ENCODE data around the gene LDLRAD3. TPM values are rescaled to one million over a fixed set of nuclear protein-coding genes. Genes with fewer than 3 reads are reported as not detected.

LDLRAD3 gene
- total RNA-seq, 3 donors from 2014 or later = 1.0 to 8.1 (median 2.0) TPM

DNA sequence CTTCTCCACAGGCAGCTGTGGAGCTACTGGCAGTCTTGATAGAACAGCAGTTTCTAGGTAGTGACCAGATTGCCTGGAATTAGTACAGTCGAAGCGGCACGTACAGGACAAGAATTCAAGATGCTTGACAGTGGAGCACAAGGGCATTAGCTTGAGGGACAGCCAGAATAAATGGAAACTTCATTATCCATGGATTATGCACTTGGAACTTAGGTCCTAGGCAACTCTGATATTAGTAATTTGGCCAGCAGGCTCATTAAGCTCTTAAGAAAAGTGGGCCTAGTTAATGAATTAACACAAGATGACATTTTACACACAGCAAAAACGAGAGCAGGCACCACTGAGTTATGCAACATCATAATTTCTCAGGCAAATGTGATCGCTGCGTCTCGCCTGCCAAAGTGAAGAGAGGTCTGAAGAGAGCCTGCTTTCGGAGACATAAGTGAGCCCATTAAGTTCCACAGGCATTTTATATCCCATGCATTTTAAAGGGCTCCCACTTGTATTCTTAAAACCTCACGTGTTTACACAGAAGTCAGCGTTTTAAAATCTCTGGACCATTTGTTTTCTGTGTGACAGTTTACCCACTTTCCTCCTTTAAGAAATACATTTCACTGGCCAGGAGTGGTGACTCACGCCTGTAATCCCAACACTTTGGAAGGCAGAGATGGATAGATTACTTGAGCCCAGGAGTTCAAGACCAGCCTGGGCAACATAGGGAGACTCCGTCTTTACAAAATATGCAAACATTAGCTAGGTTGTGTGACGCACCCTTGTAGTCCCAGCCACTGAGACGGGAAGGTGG, 279.2 kb downstream of the LDLRAD3 start:
- Histone ChIP-seq H3K4me3 (no peak overlapping the region), H3K36me3 (ENCODE audit: low read depth) (no peaks in the 10 kb centered on the region), H3K9me3 (peaks cover 13% of the 10 kb centered on the region), H3K4me1 (ENCODE audit: low read depth) (no peaks in the 10 kb centered on the region)
- DNase-seq (no peak), ATAC-seq (no peak)
- intact Hi-C loops (cut with DNase I, micrococcal nuclease) = no loop called here
- TF ChIP-seq, protein P1, sequence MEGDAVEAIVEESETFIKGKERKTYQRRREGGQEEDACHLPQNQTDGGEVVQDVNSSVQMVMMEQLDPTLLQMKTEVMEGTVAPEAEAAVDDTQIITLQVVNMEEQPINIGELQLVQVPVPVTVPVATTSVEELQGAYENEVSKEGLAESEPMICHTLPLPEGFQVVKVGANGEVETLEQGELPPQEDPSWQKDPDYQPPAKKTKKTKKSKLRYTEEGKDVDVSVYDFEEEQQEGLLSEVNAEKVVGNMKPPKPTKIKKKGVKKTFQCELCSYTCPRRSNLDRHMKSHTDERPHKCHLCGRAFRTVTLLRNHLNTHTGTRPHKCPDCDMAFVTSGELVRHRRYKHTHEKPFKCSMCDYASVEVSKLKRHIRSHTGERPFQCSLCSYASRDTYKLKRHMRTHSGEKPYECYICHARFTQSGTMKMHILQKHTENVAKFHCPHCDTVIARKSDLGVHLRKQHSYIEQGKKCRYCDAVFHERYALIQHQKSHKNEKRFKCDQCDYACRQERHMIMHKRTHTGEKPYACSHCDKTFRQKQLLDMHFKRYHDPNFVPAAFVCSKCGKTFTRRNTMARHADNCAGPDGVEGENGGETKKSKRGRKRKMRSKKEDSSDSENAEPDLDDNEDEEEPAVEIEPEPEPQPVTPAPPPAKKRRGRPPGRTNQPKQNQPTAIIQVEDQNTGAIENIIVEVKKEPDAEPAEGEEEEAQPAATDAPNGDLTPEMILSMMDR (IDR thresholded peaks at IDR 0.05) = no peak

GRCh38 chr11:36224209-36224882, 280.5 kb downstream of the LDLRAD3 start:
- DNase-seq (no peak), ATAC-seq (no peak)
- intact Hi-C loops (cut with DNase I, micrococcal nuclease) = no loop called here
- Histone ChIP-seq H3K9me3 (peaks cover 12% of the 10 kb centered on the region), H3K4me1 (ENCODE audit: low read depth) (no peaks in the 10 kb centered on the region), H3K36me3 (ENCODE audit: low read depth) (no peaks in the 10 kb centered on the region), H3K4me3 (no peak overlapping the region)
- TF ChIP-seq, protein P1 (IDR thresholded peaks at IDR 0.05) = no peak

GRCh38 chr11:36227044-36227443, 283.2 kb downstream of the LDLRAD3 start:
- intact Hi-C loops (cut with DNase I, micrococcal nuclease) = no loop called here
- Histone ChIP-seq H3K4me1 (ENCODE audit: low read depth) (no peaks in the 10 kb centered on the region), H3K4me3 (no peak overlapping the region), H3K36me3 (ENCODE audit: low read depth) (no peaks in the 10 kb centered on the region), H3K9me3 (no peaks in the 10 kb centered on the region)
- TF ChIP-seq, protein P1 (IDR thresholded peaks at IDR 0.05) = no peak
- ATAC-seq (no peak), DNase-seq (no peak)

DNA sequence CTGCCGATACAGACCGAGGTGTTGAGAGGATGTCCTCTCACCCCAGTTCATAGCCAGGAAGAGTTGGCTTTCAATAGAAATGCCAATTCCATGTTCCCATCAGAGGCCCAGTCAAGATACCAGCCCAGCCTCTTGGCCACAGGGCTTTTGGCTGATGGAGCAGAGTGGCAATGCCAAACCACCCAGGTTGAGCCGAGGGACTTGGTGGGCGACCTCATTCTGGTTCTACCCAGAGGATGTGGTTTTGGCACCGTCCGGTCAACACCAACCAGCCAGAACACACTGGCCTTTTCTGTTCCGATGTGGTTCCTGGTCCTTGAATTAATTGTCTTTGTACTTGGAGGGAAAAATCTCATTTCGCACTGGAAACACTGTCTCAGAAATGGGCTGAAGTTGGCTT, 284.8 kb downstream of the LDLRAD3 start:
- Histone ChIP-seq H3K4me3 (no peak overlapping the region), H3K36me3 (ENCODE audit: low read depth) (no peaks in the 10 kb centered on the region), H3K9me3 (no peaks in the 10 kb centered on the region), H3K4me1 (ENCODE audit: low read depth) (no peaks in the 10 kb centered on the region)
- intact Hi-C loops (cut with DNase I, micrococcal nuclease) = no loop called here
- ATAC-seq (no peak), DNase-seq (no peak)
- TF ChIP-seq, protein P1 (IDR thresholded peaks at IDR 0.05) = no peak

DNA sequence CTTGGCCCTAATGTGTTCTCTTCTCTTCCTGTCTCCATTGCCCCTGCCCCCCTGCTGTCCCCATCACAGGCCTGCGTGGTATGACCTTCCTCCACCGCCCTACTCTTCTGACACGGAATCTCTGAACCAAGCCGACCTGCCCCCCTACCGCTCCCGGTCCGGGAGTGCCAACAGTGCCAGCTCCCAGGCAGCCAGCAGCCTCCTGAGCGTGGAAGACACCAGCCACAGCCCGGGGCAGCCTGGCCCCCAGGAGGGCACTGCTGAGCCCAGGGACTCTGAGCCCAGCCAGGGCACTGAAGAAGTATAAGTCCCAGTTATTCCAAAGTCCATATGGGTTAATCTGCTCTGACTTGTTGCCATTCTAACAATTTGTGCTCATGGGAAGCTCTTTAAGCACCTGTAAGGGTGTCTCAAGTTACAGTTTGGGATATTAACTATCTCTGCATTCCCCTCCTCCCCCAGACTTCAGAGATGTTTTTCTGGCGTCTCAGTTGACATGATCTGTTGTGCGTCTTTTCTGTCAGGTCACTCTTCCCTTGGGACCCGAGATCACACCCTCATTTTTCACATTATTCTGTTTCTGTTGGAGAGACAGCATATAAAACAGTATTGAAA, 285.3 kb downstream of the LDLRAD3 start:
- TF ChIP-seq, protein P1 (IDR thresholded peaks at IDR 0.05) = no peak
- Histone ChIP-seq H3K4me3 (no peak overlapping the region), H3K36me3 (ENCODE audit: low read depth) (no peaks in the 10 kb centered on the region), H3K4me1 (ENCODE audit: low read depth) (no peaks in the 10 kb centered on the region), H3K9me3 (no peaks in the 10 kb centered on the region)
- intact Hi-C loops (cut with DNase I, micrococcal nuclease) = no loop called here
- no peak for ATAC-seq
- no peak for DNase-seq
